ENCODE results near the gene ERICH6B.
"Not testable (repeated sequence)": the region's sequence is repeated elsewhere in the genome, so short reads cannot be mapped to it uniquely, and the experiment has no call there.

ERICH6B gene

GRCh38 chr13:45615501-45616101, at the start of gene ERICH6B:
Gene ERICH6B (minus strand): TSS chr13:45615739. CDS start chr13:45597005, 18,734 bp downstream.
- no peak for DNase-seq

- not testable (repeated sequence) for DNase-seq
Measured at GRCh38 chr13:45662903-45663302, 47.4 kb upstream of the ERICH6B start.

- no peak for DNase-seq
Measured at GRCh38 chr13:45662162-45662561, 46.6 kb upstream of the ERICH6B start.

DNA sequence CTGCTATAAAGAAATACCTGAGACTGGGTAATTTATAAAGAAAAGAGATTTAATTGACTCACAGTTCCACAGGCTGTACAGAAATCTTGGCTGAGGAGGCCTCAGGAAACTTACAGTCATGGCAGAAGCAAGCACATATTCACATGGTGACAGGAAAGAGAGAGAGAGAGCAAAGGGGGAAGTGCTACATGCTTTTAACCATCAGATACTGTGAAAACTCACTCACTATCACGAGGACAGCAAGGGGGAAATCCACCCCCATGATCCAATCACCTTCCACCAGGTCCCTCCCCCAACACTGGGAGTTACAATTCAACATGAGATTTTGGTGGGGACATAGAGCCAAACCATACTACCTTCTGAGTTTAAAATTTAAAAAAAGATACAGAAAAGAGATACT, 44.9 kb upstream of the ERICH6B start:
- not testable (repeated sequence) for DNase-seq

DNA sequence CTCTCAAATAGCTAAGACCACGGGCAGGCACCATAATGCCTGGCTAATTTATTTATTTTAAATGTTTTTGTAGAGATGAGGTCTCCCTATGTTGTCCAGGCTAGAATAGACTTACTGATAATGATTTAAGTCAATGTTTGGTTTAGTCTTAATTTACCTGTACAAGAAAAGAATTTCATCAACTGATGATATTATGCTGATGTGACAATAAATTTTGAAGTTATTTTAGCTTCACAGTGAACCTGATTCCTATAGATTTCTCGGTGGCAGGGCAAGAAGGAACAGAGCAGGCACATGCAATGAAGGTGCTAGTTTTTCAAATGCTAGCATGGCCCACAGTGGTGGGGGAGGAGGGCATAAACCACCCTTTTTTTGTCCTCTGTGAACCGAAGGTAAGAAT, 44.0 kb upstream of the ERICH6B start:
- no peak for DNase-seq

DNA sequence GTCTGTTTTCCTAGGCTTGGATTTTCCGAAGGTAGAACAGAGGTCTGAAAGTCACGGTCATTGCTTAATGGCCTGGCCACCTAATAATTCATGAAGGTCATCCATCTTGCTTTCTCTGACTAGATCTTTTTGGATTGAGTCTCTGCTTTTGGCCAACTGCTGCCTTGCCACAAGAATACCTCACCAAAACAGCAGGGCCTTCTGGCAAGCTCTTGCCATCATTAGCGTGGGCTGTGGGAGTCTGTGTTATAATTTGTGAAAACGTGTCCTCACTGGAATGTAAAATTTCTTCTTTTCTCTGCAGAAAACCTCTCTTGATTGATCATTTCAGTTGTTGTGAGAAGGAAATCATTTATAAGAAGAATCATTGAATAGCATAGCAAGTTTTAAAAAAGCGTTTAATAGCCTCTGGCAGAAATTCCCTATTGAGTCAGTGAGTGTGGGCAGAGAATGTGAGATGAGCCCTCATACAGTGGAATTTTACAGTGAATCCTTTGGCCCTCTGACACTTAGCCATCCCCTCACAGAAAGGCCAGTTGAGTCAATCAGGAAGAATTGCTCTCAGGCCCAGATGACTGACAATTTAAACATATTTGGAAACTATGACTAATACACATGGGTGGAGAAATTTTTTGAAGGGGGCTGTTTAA, 43.2 kb upstream of the ERICH6B start:
- no peak for DNase-seq

DNA sequence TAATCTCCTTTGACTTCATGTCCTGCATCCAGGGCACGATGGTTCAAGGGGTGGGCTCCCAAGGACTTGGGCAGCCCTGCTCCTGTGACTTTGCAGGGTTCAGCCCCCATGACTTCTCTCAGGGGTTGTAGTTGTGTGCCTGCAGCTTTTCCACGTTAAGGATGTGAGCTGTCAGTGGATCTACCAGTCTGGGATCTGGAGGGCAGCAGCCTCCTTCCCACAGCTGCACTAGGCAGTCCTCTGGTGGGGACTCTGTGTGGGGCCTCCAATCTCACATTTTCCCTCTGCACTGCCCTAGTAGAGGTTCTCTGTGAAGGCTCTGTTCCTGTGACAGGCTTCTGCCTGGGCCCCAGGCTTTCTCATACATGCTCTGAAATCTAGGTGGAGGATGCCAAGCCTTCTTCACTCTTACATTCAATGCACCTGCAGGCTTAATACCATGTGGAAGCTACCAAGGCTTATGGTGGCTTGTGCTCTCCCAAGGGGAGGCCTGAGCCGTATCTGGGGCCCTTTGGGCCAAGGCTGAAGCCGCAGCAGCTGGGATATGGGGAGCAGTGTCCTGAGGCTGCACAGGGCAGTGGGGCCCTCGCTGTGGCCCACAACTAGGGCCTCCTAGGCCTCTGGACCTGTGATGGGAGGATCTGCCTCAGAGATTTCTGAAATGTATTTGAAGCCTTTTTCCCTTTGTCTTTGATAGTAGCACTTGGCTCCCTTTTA, 39.3 kb upstream of the ERICH6B start:
- no peak for DNase-seq

DNA sequence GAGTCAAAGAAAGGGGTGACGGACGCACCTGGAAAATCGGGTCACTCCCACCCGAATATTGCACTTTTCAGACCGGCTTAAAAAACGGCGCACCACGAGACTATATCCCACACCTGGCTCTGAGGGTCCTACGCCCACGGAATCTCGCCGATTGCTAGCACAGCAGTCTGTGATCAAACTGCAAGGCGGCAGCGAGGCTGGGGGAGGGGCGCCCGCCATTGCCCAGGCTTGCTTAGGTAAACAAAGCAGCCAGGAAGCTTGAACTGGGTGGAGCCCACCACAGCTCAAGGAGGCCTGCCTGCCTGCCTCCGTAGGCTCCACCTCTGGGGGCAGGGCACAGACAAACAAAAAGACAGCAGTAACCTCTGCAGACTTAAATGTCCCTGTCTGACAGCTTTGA, 29.7 kb upstream of the ERICH6B start:
- not testable (repeated sequence) for DNase-seq

DNA sequence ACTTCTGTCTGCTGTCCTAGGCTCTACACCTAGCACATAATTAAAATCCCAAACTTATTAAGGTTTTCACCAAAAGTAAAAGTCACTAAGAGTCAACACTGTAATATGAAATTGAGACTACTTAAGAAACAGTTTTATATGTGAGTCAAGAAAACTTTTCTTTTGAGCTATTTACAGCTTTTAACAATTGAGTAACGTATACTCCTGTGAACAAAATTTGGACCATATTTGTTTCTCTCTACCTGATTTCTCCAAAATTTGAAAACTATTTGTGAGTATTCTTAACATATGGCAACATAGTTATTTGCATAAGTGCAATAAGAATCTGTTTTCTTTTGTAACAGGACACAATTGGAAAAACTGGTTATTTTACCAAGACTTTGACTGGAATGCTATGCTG, 26.6 kb upstream of the ERICH6B start:
- not testable (repeated sequence) for DNase-seq

GRCh38 chr13:45635291-45635690, 19.8 kb upstream of the ERICH6B start:
- DNase-seq = not testable (repeated sequence)

DNA sequence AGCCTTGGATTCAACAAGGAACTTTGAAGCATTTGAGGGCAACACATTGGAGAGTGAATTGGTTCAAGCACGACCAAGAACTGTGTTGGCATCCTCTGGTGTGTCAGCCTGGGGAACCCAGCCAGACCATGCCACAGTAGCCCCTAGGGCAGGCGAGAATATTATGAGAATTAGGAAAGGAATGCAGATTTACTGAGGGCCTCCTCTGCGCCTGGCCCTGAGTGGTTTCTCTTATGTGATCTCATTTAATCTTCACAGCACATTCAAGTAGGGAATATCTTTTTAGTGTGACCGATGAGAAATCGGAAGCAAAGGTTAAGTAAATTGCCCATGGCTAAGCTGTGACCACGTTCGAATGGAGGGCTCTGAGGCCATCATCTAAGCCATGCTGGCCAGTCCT, 15.3 kb upstream of the ERICH6B start:
- DNase-seq = no peak

DNA sequence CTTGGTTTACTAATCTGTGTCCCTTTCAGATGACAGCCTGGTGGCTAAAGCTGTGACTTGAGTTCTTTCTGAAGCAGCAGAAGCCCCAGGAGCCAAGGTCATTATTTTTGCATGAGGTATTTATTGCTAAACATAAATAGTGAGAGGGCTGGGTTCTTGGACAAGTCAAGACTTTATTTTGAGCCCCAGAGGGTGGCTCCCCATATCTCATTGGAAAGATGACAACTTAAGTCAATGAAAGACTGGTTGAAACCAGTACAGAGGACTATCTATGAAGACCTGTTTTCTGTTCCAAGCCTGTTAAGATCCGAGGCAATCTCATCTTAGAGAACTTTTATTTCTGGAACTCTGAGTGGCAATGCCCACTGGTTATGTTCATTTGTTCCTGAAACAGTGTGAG, 14.4 kb upstream of the ERICH6B start:
- DNase-seq = no peak

DNA sequence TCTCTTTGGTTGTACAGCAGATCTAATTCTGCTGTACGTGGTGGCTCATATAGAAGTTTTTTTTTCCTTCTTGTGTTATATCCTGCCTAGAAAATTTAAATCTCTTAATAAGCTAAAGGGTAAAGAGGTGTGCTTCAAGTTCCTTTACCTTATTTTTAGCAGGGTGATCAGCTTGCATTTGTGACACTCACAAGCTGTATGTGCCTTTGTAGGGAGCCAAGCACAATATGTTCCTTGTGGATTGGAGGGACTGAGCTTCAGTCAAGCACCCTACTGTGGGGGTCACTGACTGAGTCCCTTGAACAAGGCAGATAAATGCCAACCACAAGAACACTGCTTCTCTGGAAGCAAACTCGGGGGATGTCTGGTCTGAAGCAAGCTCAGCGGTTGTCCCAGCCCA, 12.6 kb upstream of the ERICH6B start:
- DNase-seq = no peak

GRCh38 chr13:45627656-45628055, 12.1 kb upstream of the ERICH6B start:
- no peak for DNase-seq

GRCh38 chr13:45626731-45627374, 11.3 kb upstream of the ERICH6B start:
- DNase-seq = no peak

- DNase-seq = no peak
Measured at GRCh38 chr13:45623516-45624090, 8.1 kb upstream of the ERICH6B start.

DNA sequence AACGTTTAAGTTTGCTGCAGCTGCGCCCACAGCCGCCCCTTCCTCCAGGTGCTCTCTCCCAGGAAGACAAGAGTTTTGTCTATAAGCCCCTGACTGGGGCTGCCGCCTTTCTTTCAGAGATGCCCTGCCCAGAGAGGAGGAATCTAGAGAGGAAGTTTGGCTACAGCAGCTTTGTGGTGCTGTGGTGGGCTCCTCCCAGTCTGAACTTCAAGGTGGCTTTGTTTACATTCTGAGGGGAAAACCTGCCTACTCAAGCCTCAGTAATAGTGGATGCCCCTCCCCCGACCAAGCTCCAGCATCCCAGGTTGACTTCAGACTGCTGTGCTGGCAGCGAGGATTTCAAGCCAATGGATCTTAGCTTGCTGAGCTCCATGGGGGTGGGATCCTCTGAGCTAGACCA, 6.4 kb upstream of the ERICH6B start:
- DNase-seq = no peak

DNA sequence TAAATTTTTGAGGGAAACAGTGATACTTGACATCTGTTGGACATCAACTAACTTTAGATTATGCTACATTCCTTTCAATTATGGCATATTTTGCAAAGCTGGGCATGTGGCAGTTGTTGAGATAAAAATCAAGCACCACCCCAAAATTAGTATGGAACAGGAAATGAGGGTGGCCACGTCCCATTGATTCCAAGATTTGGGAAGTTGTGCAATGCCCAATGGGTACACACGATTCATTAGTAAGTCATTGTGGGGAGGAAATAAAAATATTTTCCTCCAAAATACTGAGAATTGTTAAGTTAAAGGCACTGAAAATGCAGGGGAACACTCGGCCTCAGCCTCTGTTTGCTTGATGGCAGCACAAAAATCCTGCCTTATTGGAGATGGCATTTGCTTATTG, 7.6 kb downstream of the ERICH6B start:
- DNase-seq = no peak

GRCh38 chr13:45604892-45605291, 10.6 kb downstream of the ERICH6B start:
- no peak for DNase-seq

DNA sequence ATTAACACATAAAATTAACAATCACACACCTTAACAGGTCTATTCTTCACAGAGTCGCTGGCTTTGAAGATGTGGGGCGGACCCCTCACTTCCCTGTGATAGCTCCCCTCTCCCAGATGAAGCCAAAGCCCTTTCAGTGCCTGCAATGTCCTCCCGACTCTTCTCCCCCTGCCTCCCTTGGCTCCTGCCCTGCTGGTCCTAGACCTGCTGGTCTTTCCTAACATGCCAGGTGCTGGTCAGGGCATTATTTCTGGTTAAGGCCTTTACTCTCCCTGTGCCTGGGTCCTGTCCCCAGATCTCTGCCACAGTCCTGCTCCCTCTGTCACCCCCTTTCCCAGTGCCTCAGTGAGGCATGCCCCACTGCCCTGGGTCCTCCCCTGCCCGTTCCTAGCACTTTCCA, 12.2 kb downstream of the ERICH6B start:
- DNase-seq = no peak

- DNase-seq = no peak
Measured at GRCh38 chr13:45602183-45603170, 13.1 kb downstream of the ERICH6B start.

- DNase-seq = no peak
Measured at GRCh38 chr13:45601680-45602079, 13.9 kb downstream of the ERICH6B start.
